Activated T-cell treated with anti-CD3 and anti-CD28 coated beads, Interleukin-2, amount 50 U/mL, for 1 hour (primary cell): ENCODE data around the gene FTO.

Experiments used
- DNase-seq: peaks from one replicate; pipeline ENCODE4 v3.0.0-alpha.2; 2020

Gene FTO

GRCh38 chr16:53712065-53712464 lies 8.1 kb downstream of the FTO start:
- DNase-seq: no peak

GRCh38 chr16:53713403-53714204 lies 9.6 kb downstream of the FTO start:
- no peak for DNase-seq

GRCh38 chr16:53714205-53715022 lies 10.5 kb downstream of the FTO start:
- no peak for DNase-seq

GRCh38 chr16:53715023-53715384 lies 11.0 kb downstream of the FTO start:
- DNase-seq: no peak

GRCh38 chr16:53717577-53717976 lies 13.6 kb downstream of the FTO start:
- DNase-seq: no peak

GRCh38 chr16:53721017-53721416 lies 17.1 kb downstream of the FTO start:
- DNase-seq: no peak

- DNase-seq: no peak
Measured at GRCh38 chr16:53726625-53727024, 22.7 kb downstream of the FTO start.

GRCh38 chr16:53730693-53731092 lies 26.7 kb downstream of the FTO start:
- DNase-seq: no peak

GRCh38 chr16:53732296-53732929 lies 28.5 kb downstream of the FTO start:
- no peak for DNase-seq

GRCh38 chr16:53734908-53735307 lies 31.0 kb downstream of the FTO start:
- no peak for DNase-seq

GRCh38 chr16:53736297-53736696 lies 32.3 kb downstream of the FTO start:
- no peak for DNase-seq

- no peak for DNase-seq
Measured at GRCh38 chr16:53737552-53737951, 33.6 kb downstream of the FTO start.

- no peak for DNase-seq
Measured at GRCh38 chr16:53740476-53740875, 36.5 kb downstream of the FTO start.

- DNase-seq: no peak
Measured at GRCh38 chr16:53740933-53741531, 37.1 kb downstream of the FTO start.

- DNase-seq: no peak
Measured at GRCh38 chr16:53741546-53741945, 37.6 kb downstream of the FTO start.

GRCh38 chr16:53743149-53743566 lies 39.2 kb downstream of the FTO start:
- no peak for DNase-seq

- DNase-seq: peak; percentile 18
Measured at GRCh38 chr16:53744449-53744848, 40.5 kb downstream of the FTO start.

- DNase-seq: no peak
Measured at GRCh38 chr16:53745086-53745485, 41.1 kb downstream of the FTO start.

GRCh38 chr16:53745753-53746266 lies 41.9 kb downstream of the FTO start:
- DNase-seq: no peak

GRCh38 chr16:53752560-53752959 lies 48.6 kb downstream of the FTO start:
- DNase-seq: no peak

GRCh38 chr16:53753431-53753830 lies 49.5 kb downstream of the FTO start:
- no peak for DNase-seq

GRCh38 chr16:53755026-53755910 lies 51.3 kb downstream of the FTO start:
- no peak for DNase-seq
